GM10266 (cell line): ENCODE results near the gene POU2F1.
"Not testable (repeated sequence)": the region's sequence is repeated elsewhere in the genome, so short reads cannot be mapped to it uniquely, and the experiment has no call there.

Source experiments
- DNase-seq: peaks from one replicate; pipeline ENCODE4 v3.0.0; 2012; ENCODE audit errors: extremely low spot score
- CTCF ChIP-seq: IDR thresholded peaks from 2 replicates; pipeline ENCODE4 v1.5.1; 2012; ENCODE audit warnings: mild to moderate bottlenecking, low read depth; ENCODE audit not compliant: control insufficient read depth, insufficient read depth; ENCODE audit errors: missing control alignments

POU2F1 gene

GRCh38 chr1:167232801-167233200 lies 12.1 kb downstream of the POU2F1 start:
- DNase-seq: no peak
- no peak for TF ChIP-seq CTCF

DNA sequence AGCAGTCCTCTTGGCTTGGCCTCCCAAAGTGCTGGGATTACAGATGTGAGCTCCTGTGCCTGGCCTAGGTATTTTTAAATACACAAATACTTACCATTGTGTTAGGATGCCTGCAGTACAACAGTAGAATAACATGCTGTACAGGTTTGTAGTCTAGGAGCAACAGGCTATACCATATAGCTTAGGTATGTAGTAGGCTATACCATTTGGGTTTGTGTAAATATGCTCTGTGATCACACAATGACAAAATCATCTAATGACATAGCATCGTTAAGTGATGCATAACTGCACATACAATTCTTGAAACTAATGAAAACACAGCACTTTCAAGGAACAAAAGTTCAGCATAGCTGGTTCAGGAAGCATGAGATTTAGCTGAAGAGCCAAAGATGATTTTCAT lies 12.7 kb downstream of the POU2F1 start:
- no peak for TF ChIP-seq CTCF

GRCh38 chr1:167237000-167237399 lies 16.3 kb downstream of the POU2F1 start:
- DNase-seq: no peak
- no peak for TF ChIP-seq CTCF

More for the DNA sequence above, 12.7 kb downstream of the POU2F1 start:
- DNase-seq: no peak

GRCh38 chr1:167238713-167239112 lies 18.0 kb downstream of the POU2F1 start:
- no peak for TF ChIP-seq CTCF

DNA sequence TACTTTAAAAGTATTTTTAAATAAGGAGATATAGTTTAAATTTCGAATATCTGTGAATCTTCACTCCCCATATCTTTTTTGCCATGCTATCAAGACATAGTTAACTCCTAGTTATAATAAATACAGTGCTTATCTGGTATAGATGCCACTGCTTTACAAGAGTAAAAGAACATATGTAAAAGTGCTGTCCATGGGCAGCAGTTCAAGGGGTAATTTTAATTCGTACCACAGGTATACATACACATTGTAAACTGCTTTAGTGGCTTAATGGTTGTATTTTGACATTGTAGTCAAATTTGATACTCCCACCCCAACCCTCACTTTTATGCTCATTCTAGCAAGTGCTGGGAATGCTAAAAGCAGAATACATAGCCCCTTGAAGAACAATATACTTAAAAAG lies 18.6 kb downstream of the POU2F1 start:
- no peak for TF ChIP-seq CTCF
- DNase-seq: no peak

More at GRCh38 chr1:167238713-167239112, 18.0 kb downstream of the POU2F1 start:
- no peak for DNase-seq

DNA sequence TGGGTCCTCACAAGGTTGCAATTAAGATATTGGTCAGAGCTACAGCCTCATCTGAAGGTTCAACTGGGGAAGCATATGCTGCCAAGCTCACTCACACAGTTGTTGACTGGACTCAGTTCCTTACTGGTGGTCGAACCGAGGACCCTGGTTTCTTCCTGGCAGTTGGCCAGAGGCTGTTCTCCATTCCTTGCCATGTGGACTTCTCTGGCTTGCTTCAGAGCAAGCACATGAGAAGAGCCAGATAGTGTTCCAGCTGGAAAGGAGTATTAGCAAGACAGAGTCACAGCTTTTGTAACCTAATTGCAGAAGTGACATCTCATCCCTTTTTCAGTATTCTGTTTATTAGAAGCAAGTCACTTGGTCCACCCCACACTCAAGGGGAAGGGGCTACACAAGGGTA lies 23.6 kb downstream of the POU2F1 start:
- DNase-seq: no peak
- no peak for TF ChIP-seq CTCF

DNA sequence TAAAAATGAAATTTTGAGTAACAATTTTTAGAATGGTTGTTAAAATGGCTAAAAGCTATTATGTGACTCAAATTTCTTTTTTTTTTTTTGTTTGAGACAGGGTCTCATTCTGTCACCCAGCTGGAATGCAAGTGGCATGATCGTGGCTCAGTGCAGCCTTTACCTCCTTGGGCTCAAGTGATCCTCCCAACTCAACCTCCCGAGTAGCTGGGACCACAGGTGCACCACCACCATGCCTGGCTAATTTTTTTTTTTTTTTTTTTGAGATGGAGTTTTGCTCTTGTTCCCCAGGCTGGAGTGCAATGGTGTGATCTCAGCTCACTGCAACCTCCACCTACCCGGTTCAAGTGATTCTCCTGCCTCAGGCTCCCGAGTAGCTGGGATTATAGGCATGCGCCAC lies 24.5 kb downstream of the POU2F1 start:
- DNase-seq: not testable (repeated sequence)

GRCh38 chr1:167246971-167247370 lies 26.3 kb downstream of the POU2F1 start:
- no peak for DNase-seq
- TF ChIP-seq CTCF: no peak
